Mucosa of rectum (tissue), 2 donors: ENCODE measurements around the gene SYT17.

Experiments used
- H3K27ac ChIP-seq, 2 donors: one replicate each; pipeline ENCODE4 v1.7.0; 2013; ENCODE audit warnings: inconsistent platforms in 2 of 2, low read depth in 2 of 2, low read length in 2 of 2
- H3K27me3 ChIP-seq, 2 donors: one replicate each; pipeline ENCODE4 v1.7.0; 2013; ENCODE audit warnings: low read length in 2 of 2; ENCODE audit not compliant: control insufficient read depth in 2 of 2, insufficient read depth in 2 of 2
- H3K36me3 ChIP-seq, 2 donors: one replicate each; pipeline ENCODE4 v1.7.0; 2013; ENCODE audit warnings: low read length in 2 of 2; ENCODE audit not compliant: control insufficient read depth in 2 of 2, insufficient read depth in 2 of 2
- H3K4me1 ChIP-seq, 2 donors: one replicate each; pipeline ENCODE4 v1.7.0; 2013; ENCODE audit warnings: low read length in 2 of 2, mild to moderate bottlenecking in 1 of 2; ENCODE audit not compliant: control insufficient read depth in 2 of 2, insufficient read depth in 2 of 2
- H3K4me3 ChIP-seq, 2 donors: one replicate each; pipeline ENCODE4 v1.7.0; 2013; ENCODE audit warnings: low read length in 2 of 2
- H3K9ac ChIP-seq, 2 donors: one replicate each; pipeline ENCODE4 v1.7.0; 2013; ENCODE audit warnings: low read length in 2 of 2, low read depth in 1 of 2, mild to moderate bottlenecking in 1 of 2
- H3K9me3 ChIP-seq, 2 donors: one replicate each; pipeline ENCODE4 v1.7.0; 2013; ENCODE audit warnings: low read length in 2 of 2; ENCODE audit not compliant: control insufficient read depth in 2 of 2
- donor health status: healthy.
- donor health status: Normal muscosa, but diverticular disease.

SYT17 gene

GRCh38 chr16:19274165-19274797 is 106.2 kb downstream of the SYT17 start:
- H3K9me3 ChIP-seq: no peaks in the 10 kb centered on the region
- no peaks in the 10 kb centered on the region for H3K27me3 ChIP-seq
- H3K4me3 ChIP-seq: no peak overlapping the region
- no peak overlapping the region for H3K27ac ChIP-seq
- H3K4me1 ChIP-seq: no peaks in the 10 kb centered on the region
- no peak overlapping the region for H3K9ac ChIP-seq
- H3K36me3 ChIP-seq: no peaks in the 10 kb centered on the region

GRCh38 chr16:19278403-19278802 is 110.4 kb downstream of the SYT17 start:
- H3K27me3 ChIP-seq: no peaks in the 10 kb centered on the region
- no peak overlapping the region for H3K27ac ChIP-seq
- no peaks in the 10 kb centered on the region for H3K36me3 ChIP-seq
- no peaks in the 10 kb centered on the region for H3K4me1 ChIP-seq
- H3K4me3 ChIP-seq: no peak overlapping the region
- no peak overlapping the region for H3K9ac ChIP-seq
- no peaks in the 10 kb centered on the region for H3K9me3 ChIP-seq

- Histone ChIP-seq H3K9ac (no peak overlapping the region), H3K9me3 (no peaks in the 10 kb centered on the region), H3K27ac (no peak overlapping the region), H3K36me3 (no peaks in the 10 kb centered on the region), H3K27me3 (no peaks in the 10 kb centered on the region), H3K4me3 (no peak overlapping the region), H3K4me1 (no peaks in the 10 kb centered on the region)
These were observed 113.2 kb downstream of the SYT17 start for GRCh38 chr16:19281246-19281645.

- H3K27me3 ChIP-seq: no peaks in the 10 kb centered on the region
- no peak overlapping the region for H3K27ac ChIP-seq
- H3K9ac ChIP-seq: no peak overlapping the region
- H3K4me1 ChIP-seq: no peaks in the 10 kb centered on the region
- no peaks in the 10 kb centered on the region for H3K36me3 ChIP-seq
- H3K4me3 ChIP-seq: no peak overlapping the region
- no peaks in the 10 kb centered on the region for H3K9me3 ChIP-seq
These were observed 114.1 kb downstream of the SYT17 start for GRCh38 chr16:19282101-19282500.

DNA sequence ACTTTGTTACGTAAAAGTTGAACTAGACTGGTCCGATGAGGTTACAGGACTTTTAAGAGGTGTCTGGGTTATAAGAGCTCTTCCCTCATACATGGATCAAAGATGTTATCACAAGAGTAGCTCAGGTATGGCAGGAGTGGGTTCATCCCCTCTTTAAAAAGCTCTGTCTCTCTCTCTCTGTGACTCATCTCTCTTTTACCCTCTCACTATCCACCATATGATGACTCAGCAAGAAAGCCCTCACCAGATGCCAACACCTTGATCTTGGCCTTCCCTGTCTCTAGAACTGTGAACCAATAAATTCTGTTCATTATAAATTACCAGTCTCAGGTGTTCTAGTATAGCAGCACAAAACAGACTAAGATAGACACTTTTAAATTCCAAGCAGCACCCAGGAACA is 115.6 kb downstream of the SYT17 start:
- Histone ChIP-seq H3K27ac (no peak overlapping the region), H3K36me3 (no peaks in the 10 kb centered on the region), H3K4me1 (no peaks in the 10 kb centered on the region), H3K9ac (no peak overlapping the region), H3K27me3 (no peaks in the 10 kb centered on the region), H3K9me3 (no peaks in the 10 kb centered on the region), H3K4me3 (no peak overlapping the region)

- H3K36me3 ChIP-seq: no peaks in the 10 kb centered on the region
- no peaks in the 10 kb centered on the region for H3K4me1 ChIP-seq
- no peaks in the 10 kb centered on the region for H3K27me3 ChIP-seq
- no peak overlapping the region for H3K4me3 ChIP-seq
- no peak overlapping the region for H3K27ac ChIP-seq
- no peak overlapping the region for H3K9ac ChIP-seq
- H3K9me3 ChIP-seq: no peaks in the 10 kb centered on the region
These were observed 116.2 kb downstream of the SYT17 start for GRCh38 chr16:19284207-19284606.

GRCh38 chr16:19285431-19285830 is 117.4 kb downstream of the SYT17 start, which contains the start of gene CLEC19A:
Gene CLEC19A (plus strand): TSS chr16:19285731. CDS start chr16:19285852, 121 bp downstream.
- H3K27ac ChIP-seq: no peak within 1 kb of the TSS

GRCh38 chr16:19286827-19287226 is 118.8 kb downstream of the SYT17 start:
- Histone ChIP-seq H3K4me3 (no peak overlapping the region), H3K4me1 (no peaks in the 10 kb centered on the region), H3K27me3 (no peaks in the 10 kb centered on the region)

More at GRCh38 chr16:19285431-19285830, 117.4 kb downstream of the SYT17 start, which contains the start of gene CLEC19A:
- Histone ChIP-seq H3K9me3 (no peaks in the 10 kb centered on the region), H3K27me3 (no peaks in the 10 kb centered on the region), H3K36me3 (no peaks in the 10 kb centered on the region), H3K4me1 (no peaks in the 10 kb centered on the region), H3K4me3 (no peak within 1 kb of the TSS), H3K9ac (no peak within 1 kb of the TSS)

GRCh38 chr16:19287241-19287640 is 119.2 kb downstream of the SYT17 start:
- Histone ChIP-seq H3K27ac (no peak overlapping the region), H3K27me3 (no peaks in the 10 kb centered on the region), H3K9me3 (no peaks in the 10 kb centered on the region), H3K36me3 (no peaks in the 10 kb centered on the region), H3K9ac (no peak overlapping the region), H3K4me3 (no peak overlapping the region), H3K4me1 (no peaks in the 10 kb centered on the region)

More at GRCh38 chr16:19286827-19287226, 118.8 kb downstream of the SYT17 start:
- Histone ChIP-seq H3K36me3 (no peaks in the 10 kb centered on the region), H3K9ac (no peak overlapping the region), H3K27ac (no peak overlapping the region), H3K9me3 (no peaks in the 10 kb centered on the region)

DNA sequence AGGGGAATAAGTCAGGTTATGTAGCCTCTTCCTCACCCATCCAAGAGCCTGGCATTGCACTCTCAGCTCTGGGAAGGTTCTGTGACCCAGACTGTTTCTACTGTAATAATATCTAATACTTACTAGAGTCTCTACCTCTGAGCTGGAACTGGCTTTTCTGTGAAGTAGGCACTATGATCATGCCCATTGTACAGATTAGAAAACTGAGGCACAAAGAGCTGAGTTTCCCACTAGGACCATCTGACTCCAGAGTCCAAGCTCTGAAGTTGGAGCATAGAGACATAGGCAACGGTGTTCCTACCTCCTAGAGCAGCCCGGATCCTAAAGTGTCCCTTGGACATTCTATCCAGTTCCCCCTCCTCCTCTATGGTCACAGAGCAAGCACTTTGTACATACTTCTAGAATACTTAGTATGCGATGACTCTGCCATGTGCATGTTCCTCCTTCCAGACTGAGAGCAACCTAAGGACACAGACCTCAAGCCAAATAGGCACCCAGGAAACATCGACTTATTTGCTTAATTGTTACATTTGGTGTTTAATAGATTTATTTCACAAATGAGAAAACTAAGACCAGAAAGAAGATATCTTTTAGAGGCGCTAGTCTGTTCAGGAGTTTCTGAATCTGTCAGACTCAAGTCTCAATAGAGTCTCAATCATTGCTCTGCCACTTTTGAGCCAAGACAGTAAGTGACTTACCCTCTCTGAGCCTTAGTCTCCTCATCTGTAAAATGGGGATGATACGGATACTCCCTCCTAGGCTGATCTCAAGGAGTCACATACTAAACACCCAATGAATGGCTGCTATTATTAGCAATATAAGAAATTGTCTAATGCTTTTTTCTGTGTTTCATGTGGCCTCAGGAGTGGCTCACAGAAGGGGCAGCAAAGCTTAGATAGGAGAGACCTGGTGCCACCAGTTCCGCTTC is 121.1 kb downstream of the SYT17 start:
- H3K27me3 ChIP-seq: no peaks in the 10 kb centered on the region
- no peak overlapping the region for H3K27ac ChIP-seq
- no peaks in the 10 kb centered on the region for H3K36me3 ChIP-seq
- H3K9me3 ChIP-seq: no peaks in the 10 kb centered on the region
- no peak overlapping the region for H3K9ac ChIP-seq
- H3K4me3 ChIP-seq: no peak overlapping the region
- H3K4me1 ChIP-seq: no peaks in the 10 kb centered on the region
